ENCODE measurements around the gene SELENOM.

GRCh38 chr22:31107178-31107893, at the start of gene SELENOM:
- TF ChIP-seq TCF12 (IDR thresholded peaks at IDR 0.05; ENCODE audit: low read depth, low read length) (no peak), POLR2AphosphoS5 (IDR thresholded peaks at IDR 0.05; ENCODE audit: low read depth, low read length) (peak; percentile 65)
